GM19193 (cell line): ENCODE results near the gene CLK4.

Source experiments
- POLR2A ChIP-seq: IDR thresholded peaks from 4 replicates; pipeline ENCODE4 v1.6.1; 2011; ENCODE audit not compliant: insufficient read depth, insufficient read length; ENCODE audit errors: extremely low read depth

CLK4 gene

DNA sequence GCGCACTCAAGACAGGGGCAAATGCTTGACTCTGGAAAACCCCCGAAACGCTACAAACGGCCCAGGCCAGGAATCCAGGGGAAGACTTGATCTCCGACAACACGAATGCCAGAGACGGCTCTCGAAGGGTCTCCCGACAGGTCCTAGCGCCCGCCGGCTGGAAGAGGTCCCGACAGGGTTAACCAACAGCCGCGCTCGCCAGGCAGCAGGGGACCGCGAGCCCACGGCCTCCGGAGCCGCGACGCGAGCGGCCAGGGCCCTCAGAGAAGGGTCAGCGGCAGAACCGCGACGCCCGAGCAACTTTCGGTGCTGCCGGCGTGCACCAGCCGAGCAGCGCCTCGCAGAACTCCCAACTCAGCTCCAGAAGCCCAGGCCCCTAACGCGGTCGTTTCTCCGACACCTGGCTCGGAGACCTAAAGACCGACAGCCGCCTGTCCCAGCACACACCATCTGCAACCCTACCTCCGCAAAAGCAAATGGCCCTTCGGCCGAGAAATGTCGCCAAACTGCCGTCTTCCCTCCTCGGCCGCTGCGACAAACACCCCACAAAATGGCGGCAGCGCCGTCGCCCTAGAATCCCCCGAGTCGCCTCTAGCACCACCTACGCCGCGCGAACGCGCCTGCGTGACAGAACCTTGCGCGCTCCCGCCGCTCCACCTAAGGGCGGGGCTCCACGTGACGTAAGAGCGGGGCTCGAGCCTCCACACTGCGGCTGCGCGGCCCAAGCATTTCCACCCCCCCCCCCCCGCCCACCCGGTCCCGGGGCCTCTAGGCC, at the start of gene CLK4:
TSS of gene CLK4 (minus strand) at position 567 of the 775 bp plus-strand sequence. CDS start 3,634 bp downstream, outside the sequence.
- peak; percentile 94 for TF ChIP-seq POLR2A

GRCh38 chr5:178675922-178676321, 49.1 kb upstream of the CLK4 start:
- no peak for TF ChIP-seq POLR2A

- no peak for TF ChIP-seq POLR2A
Measured at GRCh38 chr5:178674334-178674733, 47.5 kb upstream of the CLK4 start.

DNA sequence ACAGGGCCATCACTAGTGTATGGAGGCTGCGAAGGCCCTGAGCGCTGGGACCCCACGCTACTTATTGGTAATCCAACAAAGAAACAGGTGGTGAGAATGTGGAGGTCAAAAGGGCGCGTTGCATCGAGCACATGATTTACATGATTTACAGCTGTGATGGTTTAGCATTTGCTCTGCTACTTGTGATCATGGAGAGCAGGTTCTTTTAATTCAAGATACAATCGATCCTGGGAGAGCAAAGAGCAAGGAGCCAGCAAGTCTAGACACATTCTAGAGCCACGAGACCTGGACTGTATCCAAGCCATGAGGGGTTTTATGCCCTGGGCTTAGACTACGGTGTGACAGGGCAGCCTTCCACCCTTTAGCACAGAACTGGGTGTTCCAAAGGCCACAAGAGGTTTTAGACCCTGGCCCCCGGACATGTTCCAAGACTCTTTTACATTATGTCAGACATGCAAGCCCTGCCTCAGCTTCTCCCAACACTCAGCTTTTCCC, 47.0 kb upstream of the CLK4 start:
- no peak for TF ChIP-seq POLR2A

GRCh38 chr5:178672630-178673029, 45.8 kb upstream of the CLK4 start:
- TF ChIP-seq POLR2A = no peak

DNA sequence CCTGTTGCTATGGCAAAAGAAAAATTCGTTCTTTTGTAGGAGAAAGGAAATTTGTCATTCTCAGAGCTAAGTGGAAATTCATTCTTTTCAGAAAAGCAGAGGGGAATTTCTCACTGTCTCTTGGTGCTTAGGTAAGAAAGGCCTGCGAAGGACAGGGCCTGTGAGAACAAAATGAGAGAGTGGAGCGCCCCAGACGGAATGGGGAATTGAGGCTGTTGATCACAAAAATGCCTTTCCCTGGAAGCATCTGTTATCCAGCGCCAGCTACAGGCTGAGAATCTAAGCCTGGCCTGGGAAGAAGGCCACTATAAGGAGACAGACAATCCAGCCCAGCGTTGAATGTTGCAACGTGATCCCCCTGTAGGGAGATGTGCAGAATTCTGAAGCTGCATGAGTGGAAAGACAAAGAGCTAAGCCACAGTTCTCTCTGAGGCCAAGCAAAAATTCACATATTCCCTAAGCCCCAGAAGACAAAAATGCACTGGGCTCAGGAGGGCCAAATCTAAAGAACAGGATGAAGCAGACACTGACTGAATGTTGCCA, 44.8 kb upstream of the CLK4 start:
- no peak for TF ChIP-seq POLR2A

- TF ChIP-seq POLR2A = no peak
Measured at GRCh38 chr5:178670351-178670885, 43.6 kb upstream of the CLK4 start.

DNA sequence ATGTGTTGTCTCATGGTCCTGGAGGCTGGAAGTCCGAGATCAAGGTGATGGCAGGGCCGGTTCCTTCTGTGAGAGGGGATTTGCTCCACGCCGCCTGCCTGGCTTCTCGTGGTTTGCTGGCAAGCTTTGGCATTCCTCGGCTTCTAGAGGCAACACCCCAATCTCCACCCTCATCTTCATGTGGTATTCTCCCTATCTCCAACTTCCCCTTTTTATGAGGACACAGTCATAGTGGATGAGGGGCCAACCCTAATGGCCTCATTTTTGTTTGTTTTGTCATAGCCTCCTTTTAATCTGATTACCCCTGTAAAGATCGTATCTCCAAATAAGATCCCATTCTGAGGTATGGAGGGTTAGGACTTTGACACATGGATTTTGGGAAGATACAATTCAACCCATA, 41.7 kb upstream of the CLK4 start:
- no peak for TF ChIP-seq POLR2A

- no peak for TF ChIP-seq POLR2A
Measured at GRCh38 chr5:178667688-178668087, 40.8 kb upstream of the CLK4 start.

GRCh38 chr5:178667101-178667500, 40.3 kb upstream of the CLK4 start:
- no peak for TF ChIP-seq POLR2A

DNA sequence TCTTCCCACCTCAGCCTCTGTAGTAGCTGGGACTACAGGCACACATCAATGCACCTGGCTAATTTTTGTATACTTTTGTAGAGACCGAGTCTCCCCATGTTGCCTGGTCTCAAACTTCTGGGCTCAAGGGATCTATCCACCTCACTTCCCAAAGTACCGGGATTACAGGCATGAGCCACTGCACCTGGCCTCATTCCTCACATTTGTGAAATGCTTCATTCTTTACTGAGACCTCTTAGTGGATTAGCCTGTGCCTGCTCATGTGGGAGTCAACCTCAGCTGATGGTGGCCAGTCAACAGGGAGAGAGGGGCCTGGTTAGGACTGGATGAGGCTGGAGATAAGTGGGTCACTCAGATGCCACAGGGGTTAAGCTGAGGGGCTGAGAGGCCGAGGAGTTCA, 37.3 kb upstream of the CLK4 start:
- no peak for TF ChIP-seq POLR2A

DNA sequence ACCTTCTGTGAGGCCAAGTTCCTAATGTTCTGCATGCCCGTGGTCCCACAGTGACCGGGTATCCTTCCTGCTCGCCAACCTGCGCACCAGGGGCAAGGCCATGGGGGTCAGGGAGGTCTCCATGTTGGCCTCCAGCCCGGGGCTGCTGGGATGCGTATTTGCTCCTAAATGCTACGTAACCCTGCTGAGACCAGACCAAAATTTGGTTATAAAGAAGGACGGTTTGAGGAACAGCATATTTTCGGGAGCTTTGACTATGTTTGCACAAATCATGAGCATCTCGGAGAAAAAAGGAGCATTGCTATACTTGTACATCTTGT, 35.7 kb upstream of the CLK4 start:
- no peak for TF ChIP-seq POLR2A

DNA sequence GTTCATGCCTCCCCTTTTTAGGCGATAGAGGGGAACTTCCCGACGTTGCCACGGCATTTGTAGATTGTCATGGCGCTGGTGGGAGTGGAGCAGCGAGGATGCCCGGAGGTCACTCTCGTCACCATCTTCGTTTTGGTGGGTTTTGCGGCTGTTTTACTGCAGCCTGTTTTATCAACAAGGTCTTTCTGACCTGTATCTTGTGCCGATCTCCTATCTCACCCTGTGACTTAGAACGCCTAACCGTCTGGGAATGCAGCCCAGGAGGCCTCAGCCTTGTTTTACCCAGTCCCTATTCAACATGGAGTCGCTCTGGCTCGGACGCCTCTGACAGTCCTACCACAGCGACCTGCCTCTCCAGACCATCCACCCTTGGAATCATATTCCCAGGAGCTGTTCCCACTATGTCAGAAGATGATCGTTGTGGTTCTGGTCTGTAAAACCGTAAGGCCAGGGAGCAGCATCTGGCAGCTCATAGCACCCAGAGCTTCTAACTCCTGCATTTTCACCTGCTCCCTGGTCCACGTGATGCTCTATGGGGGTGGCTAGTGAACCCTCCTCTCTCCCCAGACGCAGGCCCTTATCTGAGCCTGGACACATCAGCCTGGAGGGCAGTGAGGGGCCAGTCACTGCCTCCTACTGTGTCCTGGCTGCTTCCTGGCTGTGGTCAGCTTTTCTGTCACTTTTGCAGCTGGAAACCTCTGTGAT, 35.1 kb upstream of the CLK4 start:
- TF ChIP-seq POLR2A = no peak

GRCh38 chr5:178651046-178651810, 24.4 kb upstream of the CLK4 start:
- no peak for TF ChIP-seq POLR2A

DNA sequence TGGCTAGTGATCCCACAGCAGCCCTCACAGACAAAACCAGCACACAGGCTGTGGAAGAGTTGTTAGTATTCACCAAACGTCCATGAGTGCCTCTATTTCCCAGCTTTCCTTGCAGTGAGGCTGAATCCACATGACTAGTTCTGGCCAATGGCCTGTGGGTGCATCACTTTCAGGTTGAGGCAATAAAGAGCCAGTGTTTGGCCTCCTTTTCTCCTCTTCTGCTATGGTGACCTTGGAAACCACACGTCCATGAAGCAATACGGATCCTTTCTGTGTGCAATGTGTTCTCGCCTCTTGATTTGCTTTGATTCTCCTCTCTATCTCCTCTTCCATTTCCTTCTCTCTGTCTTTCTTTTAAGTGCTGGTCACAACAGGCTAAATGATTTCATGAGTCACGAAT, 23.4 kb upstream of the CLK4 start:
- no peak for TF ChIP-seq POLR2A

GRCh38 chr5:178649580-178649979, 22.7 kb upstream of the CLK4 start:
- no peak for TF ChIP-seq POLR2A
